Measurements from ENCODE around the gene DDAH2. TPM values are rescaled to one million over a fixed set of nuclear protein-coding genes. Genes with fewer than 3 reads are reported as not detected.

The DDAH2 gene
- polyA plus RNA-seq, 1 donor from 2014 or later, result 386 TPM

DNA sequence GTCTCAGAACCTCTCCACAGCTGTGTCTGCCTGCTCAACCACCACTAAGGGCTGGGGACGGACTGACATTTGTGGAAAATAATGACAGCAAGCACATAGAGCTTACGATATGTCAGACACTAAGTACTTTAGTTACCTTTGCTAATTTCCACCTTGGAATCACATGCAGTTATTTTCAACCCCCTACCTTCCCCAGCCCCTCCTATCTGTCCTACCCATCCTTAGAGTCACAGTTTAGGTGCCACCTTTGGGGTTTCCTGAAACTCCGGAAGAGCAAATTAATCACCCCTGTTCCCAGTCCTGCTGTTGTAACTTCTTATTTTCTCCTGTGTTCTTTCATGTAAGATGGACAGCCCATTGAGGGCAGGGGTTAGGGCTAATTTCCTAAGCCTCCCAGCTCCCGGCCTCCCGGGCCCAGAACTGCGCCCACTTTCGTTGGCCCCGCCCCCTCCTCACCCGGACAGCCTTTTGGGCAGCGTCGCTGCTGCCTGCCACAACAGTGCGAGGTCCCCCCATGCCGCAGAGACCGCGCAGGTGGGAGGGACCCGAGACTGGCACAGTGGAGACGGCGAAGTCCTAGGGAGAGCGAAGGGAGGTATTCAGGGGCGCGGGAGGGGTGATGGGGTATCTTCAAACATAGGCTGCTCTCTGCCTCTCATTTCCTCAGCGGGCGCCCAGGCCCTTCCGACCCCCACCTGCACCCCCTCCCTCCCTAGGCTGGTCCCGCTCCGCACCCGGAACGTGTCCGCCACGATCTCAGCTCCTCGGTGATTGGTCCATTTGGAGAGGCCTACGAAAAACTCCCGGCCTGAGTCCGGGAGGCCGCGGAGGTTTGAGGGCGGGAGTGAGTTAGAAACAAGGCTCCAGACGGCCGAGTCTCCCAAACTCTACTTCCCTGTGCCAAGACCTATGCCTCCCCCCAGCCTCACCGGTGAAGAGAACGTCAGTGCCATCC, 1.1 kb downstream of the DDAH2 start:
- no peaks in the 10 kb centered on the region for H3K9me2 ChIP-seq (ENCODE audit: insufficient read depth, low read length)
- H2AFZ ChIP-seq (ENCODE audit: low read depth, low read length), result no peak overlapping the region
- H3K79me2 ChIP-seq (replicated peaks; ENCODE audit: insufficient read depth, low read length), result peaks cover 24% of the 10 kb centered on the region
- no peaks in the 10 kb centered on the region for H3K36me3 ChIP-seq (ENCODE audit: insufficient read depth, low read length)
- H3F3A ChIP-seq (ENCODE audit: insufficient read depth, low read length, poor library complexity, severe bottlenecking), result no peaks in the 10 kb centered on the region
- peak overlapping the region; percentile 92 for H3K4me2 ChIP-seq (ENCODE audit: low read length)
- no peaks in the 10 kb centered on the region for H4K20me1 ChIP-seq (ENCODE audit: insufficient read depth)
- H3K9ac ChIP-seq (ENCODE audit: low read length), result no peak overlapping the region
- TF ChIP-seq, protein P1, sequence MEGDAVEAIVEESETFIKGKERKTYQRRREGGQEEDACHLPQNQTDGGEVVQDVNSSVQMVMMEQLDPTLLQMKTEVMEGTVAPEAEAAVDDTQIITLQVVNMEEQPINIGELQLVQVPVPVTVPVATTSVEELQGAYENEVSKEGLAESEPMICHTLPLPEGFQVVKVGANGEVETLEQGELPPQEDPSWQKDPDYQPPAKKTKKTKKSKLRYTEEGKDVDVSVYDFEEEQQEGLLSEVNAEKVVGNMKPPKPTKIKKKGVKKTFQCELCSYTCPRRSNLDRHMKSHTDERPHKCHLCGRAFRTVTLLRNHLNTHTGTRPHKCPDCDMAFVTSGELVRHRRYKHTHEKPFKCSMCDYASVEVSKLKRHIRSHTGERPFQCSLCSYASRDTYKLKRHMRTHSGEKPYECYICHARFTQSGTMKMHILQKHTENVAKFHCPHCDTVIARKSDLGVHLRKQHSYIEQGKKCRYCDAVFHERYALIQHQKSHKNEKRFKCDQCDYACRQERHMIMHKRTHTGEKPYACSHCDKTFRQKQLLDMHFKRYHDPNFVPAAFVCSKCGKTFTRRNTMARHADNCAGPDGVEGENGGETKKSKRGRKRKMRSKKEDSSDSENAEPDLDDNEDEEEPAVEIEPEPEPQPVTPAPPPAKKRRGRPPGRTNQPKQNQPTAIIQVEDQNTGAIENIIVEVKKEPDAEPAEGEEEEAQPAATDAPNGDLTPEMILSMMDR (IDR thresholded peaks at IDR 0.05; ENCODE audit: poor library complexity, severe bottlenecking), result no peak
- TF ChIP-seq MXI1 (conservative IDR thresholded peaks at IDR 0.05; ENCODE audit: poor library complexity, severe bottlenecking) (no peak), RAD21 (conservative IDR thresholded peaks at IDR 0.05) (no peak), POLR2AphosphoS5 (IDR thresholded peaks at IDR 0.05) (no peak), TAF1 (IDR thresholded peaks at IDR 0.05; ENCODE audit: low read depth) (no peak), EP300 (conservative IDR thresholded peaks at IDR 0.05; ENCODE audit: poor library complexity, severe bottlenecking) (no peak), SMC3 (conservative IDR thresholded peaks at IDR 0.05; ENCODE audit: poor library complexity) (no peak), EZH2 (IDR thresholded peaks at IDR 0.05; ENCODE audit: borderline replicate concordance, insufficient read depth, low read length, poor library complexity, severe bottlenecking) (no peak)
- TF ChIP-seq, protein P2, sequence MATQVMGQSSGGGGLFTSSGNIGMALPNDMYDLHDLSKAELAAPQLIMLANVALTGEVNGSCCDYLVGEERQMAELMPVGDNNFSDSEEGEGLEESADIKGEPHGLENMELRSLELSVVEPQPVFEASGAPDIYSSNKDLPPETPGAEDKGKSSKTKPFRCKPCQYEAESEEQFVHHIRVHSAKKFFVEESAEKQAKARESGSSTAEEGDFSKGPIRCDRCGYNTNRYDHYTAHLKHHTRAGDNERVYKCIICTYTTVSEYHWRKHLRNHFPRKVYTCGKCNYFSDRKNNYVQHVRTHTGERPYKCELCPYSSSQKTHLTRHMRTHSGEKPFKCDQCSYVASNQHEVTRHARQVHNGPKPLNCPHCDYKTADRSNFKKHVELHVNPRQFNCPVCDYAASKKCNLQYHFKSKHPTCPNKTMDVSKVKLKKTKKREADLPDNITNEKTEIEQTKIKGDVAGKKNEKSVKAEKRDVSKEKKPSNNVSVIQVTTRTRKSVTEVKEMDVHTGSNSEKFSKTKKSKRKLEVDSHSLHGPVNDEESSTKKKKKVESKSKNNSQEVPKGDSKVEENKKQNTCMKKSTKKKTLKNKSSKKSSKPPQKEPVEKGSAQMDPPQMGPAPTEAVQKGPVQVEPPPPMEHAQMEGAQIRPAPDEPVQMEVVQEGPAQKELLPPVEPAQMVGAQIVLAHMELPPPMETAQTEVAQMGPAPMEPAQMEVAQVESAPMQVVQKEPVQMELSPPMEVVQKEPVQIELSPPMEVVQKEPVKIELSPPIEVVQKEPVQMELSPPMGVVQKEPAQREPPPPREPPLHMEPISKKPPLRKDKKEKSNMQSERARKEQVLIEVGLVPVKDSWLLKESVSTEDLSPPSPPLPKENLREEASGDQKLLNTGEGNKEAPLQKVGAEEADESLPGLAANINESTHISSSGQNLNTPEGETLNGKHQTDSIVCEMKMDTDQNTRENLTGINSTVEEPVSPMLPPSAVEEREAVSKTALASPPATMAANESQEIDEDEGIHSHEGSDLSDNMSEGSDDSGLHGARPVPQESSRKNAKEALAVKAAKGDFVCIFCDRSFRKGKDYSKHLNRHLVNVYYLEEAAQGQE (IDR thresholded peaks at IDR 0.05; ENCODE audit: borderline replicate concordance), result no peak
- H3K9me3 ChIP-seq (ENCODE audit: low read length), result no peaks in the 10 kb centered on the region
- H3K27ac ChIP-seq (ENCODE audit: low read length), result no peak overlapping the region
- H3K4me3 ChIP-seq (ENCODE audit: low read length), result peak overlapping the region; percentile 92
- H3K27me3 ChIP-seq (ENCODE audit: insufficient read depth, low read depth, low read length), result no peaks in the 10 kb centered on the region

DNA sequence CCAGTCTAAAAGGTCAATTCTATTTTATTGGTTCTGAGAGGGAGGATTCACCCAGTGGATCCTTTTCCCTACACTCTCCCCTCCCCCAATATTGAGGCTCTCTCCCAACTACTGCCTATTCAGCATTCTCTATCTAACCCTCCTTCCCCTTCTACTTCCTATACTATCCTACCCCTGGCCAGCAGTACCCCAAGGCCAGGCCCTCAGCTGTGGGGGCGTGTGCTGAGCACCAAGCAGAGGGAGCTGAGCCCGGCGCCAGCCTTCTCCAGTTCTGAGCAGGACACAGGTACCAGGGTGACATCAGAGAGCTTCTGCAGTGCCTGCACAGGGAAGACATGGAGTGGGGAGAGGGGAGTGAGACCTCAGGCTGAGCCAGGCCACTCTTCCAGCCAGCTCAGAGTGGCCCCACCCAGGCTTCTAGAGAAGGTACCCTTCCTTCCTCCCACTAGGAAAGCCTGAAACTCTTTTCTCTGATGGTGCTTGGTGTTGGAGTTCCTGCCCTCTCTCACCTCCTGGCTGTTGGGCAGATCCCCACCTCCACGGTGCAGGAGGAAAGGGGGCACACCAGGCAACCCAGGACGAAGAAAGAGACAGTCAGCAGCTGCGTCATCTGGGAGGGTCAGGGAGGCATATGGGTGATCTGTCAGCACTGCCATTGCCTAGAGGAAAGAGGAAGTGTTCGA, 1.9 kb downstream of the DDAH2 start:
- Histone ChIP-seq H3K36me3 (ENCODE audit: insufficient read depth, low read length) (no peaks in the 10 kb centered on the region), H2AFZ (ENCODE audit: low read depth, low read length) (no peak overlapping the region), H4K20me1 (ENCODE audit: insufficient read depth) (no peaks in the 10 kb centered on the region), H3K27ac (ENCODE audit: low read length) (no peak overlapping the region), H3K9me3 (ENCODE audit: low read length) (no peaks in the 10 kb centered on the region), H3K27me3 (ENCODE audit: insufficient read depth, low read depth, low read length) (no peaks in the 10 kb centered on the region), H3K9ac (ENCODE audit: low read length) (no peak overlapping the region), H3K4me3 (ENCODE audit: low read length) (no peak overlapping the region), H3K9me2 (ENCODE audit: insufficient read depth, low read length) (no peaks in the 10 kb centered on the region), H3K79me2 (replicated peaks; ENCODE audit: insufficient read depth, low read length) (peaks cover 24% of the 10 kb centered on the region), H3K4me2 (ENCODE audit: low read length) (no peak overlapping the region), H3F3A (ENCODE audit: insufficient read depth, low read length, poor library complexity, severe bottlenecking) (no peaks in the 10 kb centered on the region)
- no peak for TF ChIP-seq POLR2AphosphoS5 (IDR thresholded peaks at IDR 0.05)
- no peak for TF ChIP-seq TAF1 (IDR thresholded peaks at IDR 0.05; ENCODE audit: low read depth)
- no peak for TF ChIP-seq EZH2 (IDR thresholded peaks at IDR 0.05; ENCODE audit: borderline replicate concordance, insufficient read depth, low read length, poor library complexity, severe bottlenecking)
- TF ChIP-seq SMC3 (conservative IDR thresholded peaks at IDR 0.05; ENCODE audit: poor library complexity), result no peak
- TF ChIP-seq EP300 (conservative IDR thresholded peaks at IDR 0.05; ENCODE audit: poor library complexity, severe bottlenecking), result no peak
